Endodermal cell (in vitro differentiated cells): Measurements from ENCODE around the gene RAPSN. TPM values are rescaled to one million over a fixed set of nuclear protein-coding genes. Genes with fewer than 3 reads are reported as not detected.

Experiments used
- DNase-seq: peaks from one replicate; pipeline ENCODE4 v3.0.0-alpha.2; 2017
- H3K27ac ChIP-seq: 2 replicates; pipeline ENCODE4 v1.5.1; 2013; ENCODE audit warnings: mild to moderate bottlenecking, low read depth, low read length, moderate library complexity
- H3K27me3 ChIP-seq: 2 replicates; pipeline ENCODE4 v1.6.1; 2013; ENCODE audit warnings: mild to moderate bottlenecking, low read length, moderate library complexity; ENCODE audit not compliant: insufficient read depth, control insufficient read depth, poor library complexity, severe bottlenecking
- H3K36me3 ChIP-seq: 2 replicates; pipeline ENCODE4 v1.7.0; 2013; ENCODE audit warnings: mild to moderate bottlenecking, low read length, moderate library complexity; ENCODE audit not compliant: control insufficient read depth, insufficient read depth
- H3K4me1 ChIP-seq: one replicate; pipeline ENCODE4 v1.7.0; 2013; ENCODE audit warnings: low read length; ENCODE audit not compliant: control insufficient read depth, insufficient read depth
- H3K4me3 ChIP-seq: 2 replicates; pipeline ENCODE4 v1.5.1; 2013; ENCODE audit warnings: mild to moderate bottlenecking, low read length, moderate library complexity
- H3K9ac ChIP-seq: 2 replicates; pipeline ENCODE4 v1.6.1; 2013; ENCODE audit warnings: mild to moderate bottlenecking, low read length, moderate library complexity; ENCODE audit not compliant: poor library complexity, severe bottlenecking; ENCODE audit errors: extremely low read depth
- H3K9me3 ChIP-seq: 2 replicates; pipeline ENCODE4 v1.6.1; 2013; ENCODE audit warnings: mild to moderate bottlenecking, low read length, moderate library complexity; ENCODE audit not compliant: control insufficient read depth
- H3K27ac Mint-ChIP-seq: 2 replicates; pipeline ENCODE4 v1.8.0; 2020; ENCODE audit warnings: mixed read lengths
- H3K27me3 Mint-ChIP-seq: 2 replicates; pipeline ENCODE4 v1.8.0; 2021; ENCODE audit warnings: mild to moderate bottlenecking, mixed read lengths; ENCODE audit not compliant: insufficient read depth
- H3K36me3 Mint-ChIP-seq: 2 replicates; pipeline ENCODE4 v1.8.0; 2020; ENCODE audit warnings: low read depth, mixed read lengths
- H3K4me1 Mint-ChIP-seq: 2 replicates; pipeline ENCODE4 v1.8.0; 2020; ENCODE audit warnings: mixed read lengths
- H3K4me3 Mint-ChIP-seq: 2 replicates; pipeline ENCODE4 v1.8.0; 2020; ENCODE audit warnings: mild to moderate bottlenecking, moderate library complexity, mixed read lengths
- H3K9me3 Mint-ChIP-seq: 2 replicates; pipeline ENCODE4 v1.8.0; 2020; ENCODE audit warnings: mild to moderate bottlenecking, mixed read lengths
- CTCF ChIP-seq: fragments of 200-600 bp; sonication (generic); conservative IDR thresholded peaks from 2 replicates; pipeline ENCODE4 v1.5.0; 2021; ENCODE audit warnings: antibody characterized with exemption, mild to moderate bottlenecking
- WGBS, 2 experiments: methylation state at CpG; one replicate each; pipeline versions ENCODE4 v1.1.5 to v1.1.7; 2013; ENCODE audit warnings: missing lambda C conversion rate in 2 of 2, mixed read lengths in 1 of 2; ENCODE audit not compliant: insufficient coverage in 1 of 2, insufficient read length in 1 of 2; 5-methylcytosine and 5-hydroxymethylcytosine counted together
- total RNA-seq, 2 donors: library from RNA; stranded (reverse); fragmentation: NEBNext Ultra II Directional in 1 of 2; extraction: Animal tissue kit (Norgen Biotek cat#: 25700) in 1 of 2; gene quantifications; 2 replicates in 1 of 2; 3 replicates in 1 of 2; pipeline ENCODE4 v1.2.1, GENCODE V29; 2021

The RAPSN gene
- total RNA-seq, 2 donors from 2014 or later: 0.40 to 0.64 TPM

GRCh38 chr11:47434011-47434786, 14.7 kb downstream of the RAPSN start:
- Histone ChIP-seq H3K4me1 (no peaks in the 10 kb centered on the region), H3K27me3 (no peaks in the 10 kb centered on the region), H3K4me3 (no peak overlapping the region), H3K9me3 (no peaks in the 10 kb centered on the region), H3K27ac (no peak overlapping the region), H3K9ac (no peak overlapping the region), H3K36me3 (no peaks in the 10 kb centered on the region)
- Mint-ChIP-seq H3K27me3 (no peaks in the 10 kb centered on the region), H3K4me3 (no peak overlapping the region), H3K36me3 (peaks cover 2% of the 10 kb centered on the region), H3K9me3 (peaks cover 3% of the 10 kb centered on the region), H3K4me1 (no peaks in the 10 kb centered on the region), H3K27ac (no peak overlapping the region)
- TF ChIP-seq CTCF: no peak
- DNase-seq: no peak
- 88 to 94% methylated on average over 6 of the region's 7 CpGs for WGBS, 2 experiments

- peaks cover 3% of the 10 kb centered on the region for H3K9me3 Mint-ChIP-seq
- no peak for TF ChIP-seq CTCF
- 59 to 91% methylated on average over 3 of the region's 3 CpGs for WGBS, 2 experiments
Observed at GRCh38 chr11:47433157-47433556, 15.8 kb downstream of the RAPSN start.

GRCh38 chr11:47431356-47432083, 17.4 kb downstream of the RAPSN start:
- Histone ChIP-seq H3K36me3 (no peaks in the 10 kb centered on the region), H3K9me3 (no peaks in the 10 kb centered on the region), H3K4me1 (no peaks in the 10 kb centered on the region), H3K4me3 (no peak overlapping the region), H3K27ac (no peak overlapping the region), H3K9ac (no peak overlapping the region), H3K27me3 (no peaks in the 10 kb centered on the region)
- Mint-ChIP-seq H3K4me3 (no peak overlapping the region), H3K4me1 (no peaks in the 10 kb centered on the region), H3K36me3 (no peaks in the 10 kb centered on the region), H3K9me3 (no peaks in the 10 kb centered on the region), H3K27me3 (no peaks in the 10 kb centered on the region), H3K27ac (no peak overlapping the region)
- DNase-seq: no peak
- 96 to 100% methylated on average over 9 of the region's 9 CpGs for WGBS, 2 experiments
- TF ChIP-seq CTCF: no peak

More at GRCh38 chr11:47433157-47433556, 15.8 kb downstream of the RAPSN start:
- Histone ChIP-seq H3K27ac (no peak overlapping the region), H3K4me1 (no peaks in the 10 kb centered on the region), H3K36me3 (no peaks in the 10 kb centered on the region), H3K9me3 (no peaks in the 10 kb centered on the region), H3K4me3 (no peak overlapping the region), H3K27me3 (no peaks in the 10 kb centered on the region), H3K9ac (no peak overlapping the region)
- H3K27me3 Mint-ChIP-seq: no peaks in the 10 kb centered on the region
- H3K27ac Mint-ChIP-seq: no peak overlapping the region
- H3K4me3 Mint-ChIP-seq: no peak overlapping the region
- no peaks in the 10 kb centered on the region for H3K4me1 Mint-ChIP-seq
- peaks cover 2% of the 10 kb centered on the region for H3K36me3 Mint-ChIP-seq
- DNase-seq: no peak
